GM23338 (cell line): ENCODE results near the gene ABHD18.
"Not testable (repeated sequence)": the region's sequence is repeated elsewhere in the genome, so short reads cannot be mapped to it uniquely, and the experiment has no call there.

Source experiments
- CREB1 ChIP-seq: fragments of 250-450 bp; sonication (Bioruptor Pico); IDR thresholded peaks from 2 replicates; pipeline ENCODE4 v1.5.0; 2020; ENCODE audit warnings: low read depth, mild to moderate bottlenecking, moderate library complexity
- CTCF ChIP-seq, 2 experiments: fragments of 200-600 bp in 1 of 2; sonication (generic) in 1 of 2; conservative IDR thresholded peaks; 2 replicates each; pipeline versions ENCODE4 v1.5.1 to v1.6.1; 2016 to 2017; ENCODE audit warnings: antibody characterized with exemption in 2 of 2, low read depth in 2 of 2, mild to moderate bottlenecking in 2 of 2, moderate library complexity in 1 of 2
- ETS1 ChIP-seq: IDR thresholded peaks from 2 replicates; pipeline ENCODE4 v1.6.1; 2016; ENCODE audit warnings: antibody characterized with exemption
- EZH2 ChIP-seq: fragments of 200-600 bp; sonication (generic); IDR thresholded peaks from one replicate; pipeline ENCODE4 v1.8.0; 2017; ENCODE audit warnings: antibody characterized with exemption, mild to moderate bottlenecking, low read depth; ENCODE audit not compliant: unreplicated experiment
- EZH2phosphoT487 ChIP-seq: fragments of 200-600 bp; sonication (generic); IDR thresholded peaks from one replicate; pipeline ENCODE4 v1.8.1; 2018; ENCODE audit warnings: antibody characterized with exemption; ENCODE audit not compliant: unreplicated experiment
- JUNB ChIP-seq: IDR thresholded peaks from one replicate; pipeline ENCODE4 v1.6.1; 2016; ENCODE audit warnings: antibody characterized with exemption; ENCODE audit not compliant: unreplicated experiment
- NANOG ChIP-seq: IDR thresholded peaks from 2 replicates; pipeline ENCODE4 v1.6.1; 2016; ENCODE audit warnings: antibody characterized with exemption, borderline replicate concordance
- POLR2AphosphoS5 ChIP-seq: IDR thresholded peaks from 2 replicates; pipeline ENCODE4 v1.6.1; 2016; ENCODE audit warnings: antibody characterized with exemption, low read depth
- REST ChIP-seq: IDR thresholded peaks from one replicate; pipeline ENCODE4 v1.6.1; 2018; ENCODE audit warnings: antibody characterized with exemption; ENCODE audit not compliant: unreplicated experiment
- ZNF114 ChIP-seq: fragments of 250-450 bp; sonication (Bioruptor Pico); IDR thresholded peaks from 2 replicates; pipeline ENCODE4 v1.5.0; 2020; ENCODE audit warnings: mild to moderate bottlenecking, moderate library complexity
- ZNF331 ChIP-seq: fragments of 250-450 bp; sonication (Bioruptor Pico); IDR thresholded peaks from 2 replicates; pipeline ENCODE4 v1.5.0; 2020; ENCODE audit warnings: low read depth, mild to moderate bottlenecking, moderate library complexity

- not testable (repeated sequence) for TF ChIP-seq ZNF331 (CRISPR knock-in tag); EZH2; CTCF (conservative IDR thresholded peaks at IDR 0.05; ENCODE audit: low read depth in 2 of 2); JUNB; EZH2phosphoT487; REST; CREB1 (CRISPR knock-in tag); POLR2AphosphoS5; ZNF114 (CRISPR knock-in tag); NANOG; ETS1
Measured at GRCh38 chr4:127931836-127932235, 33.4 kb upstream of the ABHD18 start.
